HFFc6 (cell line): ENCODE data around the gene ZCCHC4. TPM values are rescaled to one million over a fixed set of nuclear protein-coding genes. Genes with fewer than 3 reads are reported as not detected.

Experiments
- DNase-seq: peaks from one replicate; pipeline ENCODE4 v3.0.0-alpha.2; 2018
- H3K27ac Mint-ChIP-seq: 2 replicates; pipeline ENCODE4 v1.8.0; 2020; ENCODE audit warnings: mild to moderate bottlenecking, mixed read lengths
- H3K27me3 Mint-ChIP-seq: 2 replicates; pipeline ENCODE4 v1.8.0; 2021; ENCODE audit warnings: mild to moderate bottlenecking, moderate library complexity, mixed read lengths; ENCODE audit not compliant: insufficient read depth
- H3K36me3 Mint-ChIP-seq: 2 replicates; pipeline ENCODE4 v1.8.0; 2021; ENCODE audit warnings: low read depth, mixed read lengths
- H3K4me1 Mint-ChIP-seq: 2 replicates; pipeline ENCODE4 v1.8.0; 2020; ENCODE audit warnings: low read depth, mixed read lengths
- H3K4me3 Mint-ChIP-seq: 2 replicates; pipeline ENCODE4 v1.8.0; 2020; ENCODE audit warnings: mild to moderate bottlenecking, moderate library complexity, mixed read lengths
- H3K9me3 Mint-ChIP-seq: 2 replicates; pipeline ENCODE4 v1.8.0; 2020; ENCODE audit warnings: mild to moderate bottlenecking, mixed read lengths
- CTCF ChIP-seq: fragments of 200-600 bp; sonication (generic); IDR thresholded peaks from 2 replicates; pipeline ENCODE4 v1.5.0; 2021; ENCODE audit warnings: antibody characterized with exemption, mild to moderate bottlenecking
- total RNA-seq, 6 experiments: library from RNA; stranded (reverse); fragmentation: NEBNext Ultra II Directional; extraction: Animal tissue kit (Norgen Biotek cat#: 25700); gene quantifications; 2 replicates in 1 of 6; 3 replicates in 5 of 6; pipeline ENCODE4 v1.2.3, GENCODE V29; 2021

Gene ZCCHC4
- total RNA-seq, 6 experiments from 2014 or later, result 8.3 to 11.0 (median 9.1) TPM

DNA sequence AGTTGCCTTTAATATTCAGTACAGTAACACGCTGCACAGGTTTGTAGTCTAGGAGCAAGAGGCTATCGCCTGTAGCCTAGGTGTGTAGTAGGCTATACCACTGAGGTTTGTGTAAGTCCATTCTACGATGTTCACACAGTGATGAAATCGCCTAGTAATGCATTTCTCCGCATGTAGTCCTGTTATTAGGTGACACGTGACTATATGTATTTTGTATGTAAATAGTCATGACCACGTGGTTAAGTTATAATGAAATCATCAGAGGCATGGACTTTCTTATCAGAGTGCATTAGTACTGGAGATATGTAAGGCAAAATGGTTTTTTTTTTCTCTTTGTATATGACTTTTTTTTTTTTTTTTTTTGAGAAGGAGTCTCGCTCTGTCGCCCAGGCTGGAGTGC, 9.9 kb upstream of the ZCCHC4 start:
- DNase-seq, result no peak
- Mint-ChIP-seq H3K4me1 (peaks cover 2% of the 10 kb centered on the region; the same call in 1 of the 2 replicates), H3K4me3 (no peak overlapping the region), H3K27me3 (peaks cover 11% of the 10 kb centered on the region), H3K36me3 (no peaks in the 10 kb centered on the region), H3K9me3 (no peaks in the 10 kb centered on the region), H3K27ac (no peak overlapping the region)
- no peak for TF ChIP-seq CTCF

DNA sequence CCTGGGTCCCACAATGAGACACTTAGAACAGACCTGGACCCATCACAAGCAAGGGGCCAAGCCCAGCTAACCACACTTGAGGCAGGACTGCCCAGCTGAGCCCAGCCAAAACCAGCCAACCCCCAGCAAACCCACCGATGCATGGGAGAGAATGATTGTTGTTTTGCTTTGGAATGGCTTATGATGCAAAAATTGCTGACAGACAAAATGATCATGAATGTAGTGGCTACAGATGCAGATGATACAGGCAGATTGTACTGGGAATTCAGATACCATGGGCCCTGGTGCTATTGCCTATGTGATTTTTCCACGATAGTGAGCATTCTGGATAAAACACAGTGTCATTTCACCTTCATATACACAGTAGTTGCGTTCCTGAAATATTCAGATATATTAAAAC, 9.0 kb upstream of the ZCCHC4 start:
- H3K36me3 Mint-ChIP-seq, result no peaks in the 10 kb centered on the region
- peaks cover 11% of the 10 kb centered on the region for H3K4me1 Mint-ChIP-seq
- H3K9me3 Mint-ChIP-seq, result no peaks in the 10 kb centered on the region
- DNase-seq, result no peak
- peaks cover 16% of the 10 kb centered on the region for H3K27me3 Mint-ChIP-seq
- no peak overlapping the region for H3K4me3 Mint-ChIP-seq
- no peak for TF ChIP-seq CTCF
- no peak overlapping the region for H3K27ac Mint-ChIP-seq

GRCh38 chr4:25306518-25307057, 6.0 kb upstream of the ZCCHC4 start:
- Mint-ChIP-seq H3K27me3 (peaks cover 14% of the 10 kb centered on the region), H3K36me3 (no peaks in the 10 kb centered on the region), H3K9me3 (no peaks in the 10 kb centered on the region), H3K4me1 (peaks cover 37% of the 10 kb centered on the region), H3K27ac (no peak overlapping the region), H3K4me3 (no peak overlapping the region)
- no peak for TF ChIP-seq CTCF
- DNase-seq, result no peak

GRCh38 chr4:25307596-25307995, 5.0 kb upstream of the ZCCHC4 start:
- Mint-ChIP-seq H3K4me3 (no peak overlapping the region), H3K27ac (no peak overlapping the region), H3K36me3 (no peaks in the 10 kb centered on the region), H3K9me3 (no peaks in the 10 kb centered on the region), H3K27me3 (peaks cover 14% of the 10 kb centered on the region), H3K4me1 (peaks cover 37% of the 10 kb centered on the region)
- no peak for DNase-seq
- no peak for TF ChIP-seq CTCF

DNA sequence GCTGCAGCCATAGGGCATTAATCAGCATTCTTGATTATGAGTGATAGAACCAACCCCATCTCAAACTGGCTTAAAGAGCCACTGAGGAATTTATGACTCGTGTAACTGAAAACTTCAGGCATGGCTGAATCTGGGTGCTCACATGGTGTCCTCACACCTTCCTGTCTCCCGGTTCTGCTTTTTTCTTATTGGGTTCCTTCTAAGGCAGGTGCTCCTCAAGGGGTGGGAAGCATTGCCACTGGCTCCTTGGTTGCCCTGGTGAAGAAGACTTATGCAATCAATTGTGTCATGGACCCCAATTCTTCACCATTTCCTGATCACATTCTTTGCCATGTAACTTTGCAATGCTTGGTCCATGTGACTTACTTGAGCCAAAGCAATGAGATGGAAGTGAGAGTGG, 4.3 kb upstream of the ZCCHC4 start:
- Mint-ChIP-seq H3K4me3 (no peak overlapping the region), H3K27ac (peak overlapping the region; percentile 11; the same call in 1 of the 2 replicates), H3K36me3 (no peaks in the 10 kb centered on the region), H3K9me3 (no peaks in the 10 kb centered on the region), H3K27me3 (peaks cover 14% of the 10 kb centered on the region), H3K4me1 (peaks cover 39% of the 10 kb centered on the region)
- no peak for DNase-seq
- no peak for TF ChIP-seq CTCF

DNA sequence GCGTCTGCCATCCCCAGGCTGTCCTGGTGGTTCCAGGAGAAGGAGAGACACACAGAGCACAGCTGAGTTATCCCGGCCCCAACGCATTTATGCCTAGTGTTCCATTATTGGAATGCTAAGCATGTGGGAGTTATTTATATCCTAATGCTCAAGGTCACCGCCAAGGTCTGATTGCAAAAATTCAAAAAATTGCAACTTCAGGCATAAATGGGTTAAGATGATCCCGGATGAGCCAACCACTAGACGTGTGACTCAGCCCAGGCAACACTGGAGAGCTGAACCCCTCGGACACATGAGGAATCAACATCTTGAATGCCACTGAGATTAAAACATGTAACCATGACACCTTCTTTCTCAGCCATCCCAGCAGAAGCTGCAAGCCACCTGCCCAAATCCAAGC, 3.8 kb upstream of the ZCCHC4 start:
- DNase-seq, result no peak
- H3K4me1 Mint-ChIP-seq, result peaks cover 44% of the 10 kb centered on the region
- TF ChIP-seq CTCF, result no peak
- no peaks in the 10 kb centered on the region for H3K9me3 Mint-ChIP-seq
- no peaks in the 10 kb centered on the region for H3K36me3 Mint-ChIP-seq
- no peak overlapping the region for H3K4me3 Mint-ChIP-seq
- peaks cover 11% of the 10 kb centered on the region for H3K27me3 Mint-ChIP-seq
- peak overlapping the region; percentile 38; the same call in 1 of the 2 replicates for H3K27ac Mint-ChIP-seq
